Smooth muscle cell (in vitro differentiated cells): ENCODE data around the gene ADGRA1. TPM values are rescaled to one million over a fixed set of nuclear protein-coding genes. Genes with fewer than 3 reads are reported as not detected.

ENCODE experiments used
- DNase-seq: peaks from one replicate; lab custom pipeline; 2025; ENCODE audit not compliant: unreplicated experiment; lab: John Stamatoyannopoulos, UW
- H2AFZ ChIP-seq: fragments of 200-600 bp; sonication (generic); 2 replicates; pipeline ENCODE4 v1.6.0; 2016; ENCODE audit warnings: antibody characterized with exemption, low read depth, mild to moderate bottlenecking
- H3F3A ChIP-seq: fragments of 200-600 bp; sonication (generic); 2 replicates; pipeline ENCODE4 v1.6.0; 2017; ENCODE audit warnings: antibody characterized with exemption, low read depth
- H3K27ac ChIP-seq: fragments of 200-600 bp; sonication (generic); 2 replicates; pipeline ENCODE4 v1.5.1; 2016; ENCODE audit warnings: low read depth, mild to moderate bottlenecking
- H3K27me3 ChIP-seq: fragments of 200-600 bp; sonication (generic); 2 replicates; pipeline ENCODE4 v1.6.1; 2016; ENCODE audit warnings: low read depth, mild to moderate bottlenecking
- H3K36me3 ChIP-seq: fragments of 200-600 bp; sonication (generic); 2 replicates; pipeline ENCODE4 v1.5.1; 2016; ENCODE audit warnings: low read depth
- H3K4me1 ChIP-seq: fragments of 200-600 bp; sonication (generic); 2 replicates; pipeline ENCODE4 v1.5.1; 2016; ENCODE audit warnings: low read depth
- H3K4me2 ChIP-seq: fragments of 200-600 bp; sonication (generic); 2 replicates; pipeline ENCODE4 v1.6.0; 2016; ENCODE audit warnings: mild to moderate bottlenecking
- H3K4me3 ChIP-seq: fragments of 200-600 bp; sonication (generic); 2 replicates; pipeline ENCODE4 v1.5.1; 2016; ENCODE audit warnings: mild to moderate bottlenecking
- H3K79me2 ChIP-seq: fragments of 200-600 bp; sonication (generic); 2 replicates; pipeline ENCODE4 v1.6.0; 2016; ENCODE audit warnings: low read depth, mild to moderate bottlenecking
- H3K9ac ChIP-seq: fragments of 200-600 bp; sonication (generic); 2 replicates; pipeline ENCODE4 v1.6.0; 2016; ENCODE audit warnings: low read depth
- H3K9me3 ChIP-seq: fragments of 200-600 bp; sonication (generic); replicated peaks from 2 replicates; pipeline ENCODE4 v1.5.1; 2016; ENCODE audit warnings: low read depth
- H4K20me1 ChIP-seq: fragments of 200-600 bp; sonication (generic); 2 replicates; pipeline ENCODE4 v1.6.0; 2016; ENCODE audit warnings: low read depth
- WGBS: methylation state at CpG from one replicate; pipeline ENCODE4 v1.1.7; 2016; ENCODE audit warnings: low lambda C conversion rate; 5-methylcytosine and 5-hydroxymethylcytosine counted together
- polyA plus RNA-seq: library from polyadenylated mRNA; unstranded; fragments of >200 nt; fragmentation: Nextera tagmentation; extraction: Ambion mirVana; gene quantifications from 2 replicates; pipeline ENCODE4 v1.2.1, GENCODE V29; 2016
- total RNA-seq: library from RNA; depleted of rRNA; stranded (reverse); fragments of >200 nt; gene quantifications from 2 replicates; pipeline ENCODE4 v1.2.3, GENCODE V29; 2014
- TF ChIP-seq, protein P1 (sequence below): fragments of 200-600 bp; sonication (generic); IDR thresholded peaks from 2 replicates; pipeline ENCODE4 v1.5.1; 2017; ENCODE audit warnings: borderline replicate concordance, mild to moderate bottlenecking, antibody characterized with exemption; ENCODE audit not compliant: insufficient read depth, poor library complexity, severe bottlenecking

ADGRA1 gene
- total and polyA plus RNA-seq, 2 experiments from 2014 or later: not detected

DNA sequence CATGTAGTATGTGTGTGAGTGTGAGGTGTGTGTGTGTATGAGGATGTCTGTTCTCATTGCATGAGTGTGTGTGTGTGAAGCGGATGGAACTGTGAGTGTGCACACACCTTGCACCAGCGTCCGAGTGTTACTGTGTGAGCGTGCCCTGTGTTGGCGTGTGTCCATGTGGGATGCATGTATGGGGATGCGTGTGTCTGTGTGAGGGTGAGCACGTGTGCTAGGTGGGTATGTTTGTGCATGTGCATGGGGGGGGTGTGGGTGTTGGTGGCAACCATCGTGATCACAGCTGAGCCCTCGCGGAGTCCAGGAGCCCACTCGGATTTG lies 78.7 kb downstream of the ADGRA1 start:
- H3F3A ChIP-seq: no peaks in the 10 kb centered on the region
- DNase-seq: no peak
- no peaks in the 10 kb centered on the region for H3K27me3 ChIP-seq
- H3K4me1 ChIP-seq: peaks cover 1% of the 10 kb centered on the region
- H3K36me3 ChIP-seq: no peaks in the 10 kb centered on the region
- no peak overlapping the region for H2AFZ ChIP-seq
- H3K9ac ChIP-seq: no peak overlapping the region
- TF ChIP-seq, protein P1, sequence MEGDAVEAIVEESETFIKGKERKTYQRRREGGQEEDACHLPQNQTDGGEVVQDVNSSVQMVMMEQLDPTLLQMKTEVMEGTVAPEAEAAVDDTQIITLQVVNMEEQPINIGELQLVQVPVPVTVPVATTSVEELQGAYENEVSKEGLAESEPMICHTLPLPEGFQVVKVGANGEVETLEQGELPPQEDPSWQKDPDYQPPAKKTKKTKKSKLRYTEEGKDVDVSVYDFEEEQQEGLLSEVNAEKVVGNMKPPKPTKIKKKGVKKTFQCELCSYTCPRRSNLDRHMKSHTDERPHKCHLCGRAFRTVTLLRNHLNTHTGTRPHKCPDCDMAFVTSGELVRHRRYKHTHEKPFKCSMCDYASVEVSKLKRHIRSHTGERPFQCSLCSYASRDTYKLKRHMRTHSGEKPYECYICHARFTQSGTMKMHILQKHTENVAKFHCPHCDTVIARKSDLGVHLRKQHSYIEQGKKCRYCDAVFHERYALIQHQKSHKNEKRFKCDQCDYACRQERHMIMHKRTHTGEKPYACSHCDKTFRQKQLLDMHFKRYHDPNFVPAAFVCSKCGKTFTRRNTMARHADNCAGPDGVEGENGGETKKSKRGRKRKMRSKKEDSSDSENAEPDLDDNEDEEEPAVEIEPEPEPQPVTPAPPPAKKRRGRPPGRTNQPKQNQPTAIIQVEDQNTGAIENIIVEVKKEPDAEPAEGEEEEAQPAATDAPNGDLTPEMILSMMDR: no peak
- H3K27ac ChIP-seq: no peak overlapping the region
- H4K20me1 ChIP-seq: peaks cover 9% of the 10 kb centered on the region
- H3K4me3 ChIP-seq: no peak overlapping the region
- H3K4me2 ChIP-seq: no peak overlapping the region
- 98% methylated on average over 11 of the region's 11 CpGs for WGBS
- no peaks in the 10 kb centered on the region for H3K9me3 ChIP-seq
- no peaks in the 10 kb centered on the region for H3K79me2 ChIP-seq

DNA sequence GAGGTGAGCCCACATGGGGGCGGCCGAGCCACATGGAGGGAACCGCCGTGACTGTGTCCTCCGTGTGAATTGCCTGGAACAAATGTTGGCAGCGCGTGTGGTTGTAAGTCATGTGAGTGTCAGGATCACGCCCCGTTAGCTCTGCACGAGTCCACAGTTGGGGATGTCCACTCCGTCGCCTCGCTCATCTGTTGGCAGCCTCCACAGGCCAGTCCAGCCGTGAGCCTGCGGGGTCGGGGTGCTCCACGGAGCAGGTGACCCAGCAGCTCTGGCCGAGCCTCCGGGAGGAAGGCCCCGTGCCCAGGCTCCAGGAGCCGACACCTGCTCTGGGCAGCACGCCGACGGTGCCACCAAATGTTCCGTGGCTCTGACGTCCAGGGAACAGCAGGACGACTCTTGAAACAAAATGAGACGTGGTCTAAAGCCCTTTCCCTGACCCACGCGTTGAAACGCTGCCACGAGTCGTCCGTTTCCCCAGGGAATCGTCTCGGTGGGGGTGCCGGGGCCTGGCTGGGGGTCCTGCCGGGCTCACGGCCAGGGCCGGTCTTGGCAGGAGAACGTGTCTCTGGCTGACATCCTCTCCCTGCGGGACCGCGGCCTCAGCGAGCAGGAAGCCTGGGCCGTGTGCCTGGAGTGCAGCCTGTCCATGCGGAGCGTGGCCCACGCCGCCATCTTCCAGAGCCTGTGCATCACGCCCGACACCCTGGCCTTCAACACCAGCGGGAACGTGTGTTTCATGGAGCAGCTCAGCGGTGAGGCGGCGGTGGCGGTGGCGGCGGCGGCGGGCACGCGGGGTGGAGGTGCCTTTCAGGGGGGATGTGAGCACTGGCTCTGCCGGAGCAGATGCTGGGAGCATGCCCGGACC lies 79.3 kb downstream of the ADGRA1 start:
- TF ChIP-seq, protein P1: no peak
- Histone ChIP-seq H4K20me1 (peaks cover 7% of the 10 kb centered on the region), H3K9ac (no peak overlapping the region), H3K79me2 (no peaks in the 10 kb centered on the region), H3K4me2 (no peak overlapping the region), H3K27me3 (no peaks in the 10 kb centered on the region), H3K27ac (no peak overlapping the region), H2AFZ (no peak overlapping the region), H3K9me3 (no peaks in the 10 kb centered on the region), H3K4me3 (no peak overlapping the region), H3K36me3 (no peaks in the 10 kb centered on the region), H3F3A (no peaks in the 10 kb centered on the region), H3K4me1 (no peaks in the 10 kb centered on the region)
- DNase-seq: no peak
- WGBS: 96% methylated on average over 56 of the region's 66 CpGs

DNA sequence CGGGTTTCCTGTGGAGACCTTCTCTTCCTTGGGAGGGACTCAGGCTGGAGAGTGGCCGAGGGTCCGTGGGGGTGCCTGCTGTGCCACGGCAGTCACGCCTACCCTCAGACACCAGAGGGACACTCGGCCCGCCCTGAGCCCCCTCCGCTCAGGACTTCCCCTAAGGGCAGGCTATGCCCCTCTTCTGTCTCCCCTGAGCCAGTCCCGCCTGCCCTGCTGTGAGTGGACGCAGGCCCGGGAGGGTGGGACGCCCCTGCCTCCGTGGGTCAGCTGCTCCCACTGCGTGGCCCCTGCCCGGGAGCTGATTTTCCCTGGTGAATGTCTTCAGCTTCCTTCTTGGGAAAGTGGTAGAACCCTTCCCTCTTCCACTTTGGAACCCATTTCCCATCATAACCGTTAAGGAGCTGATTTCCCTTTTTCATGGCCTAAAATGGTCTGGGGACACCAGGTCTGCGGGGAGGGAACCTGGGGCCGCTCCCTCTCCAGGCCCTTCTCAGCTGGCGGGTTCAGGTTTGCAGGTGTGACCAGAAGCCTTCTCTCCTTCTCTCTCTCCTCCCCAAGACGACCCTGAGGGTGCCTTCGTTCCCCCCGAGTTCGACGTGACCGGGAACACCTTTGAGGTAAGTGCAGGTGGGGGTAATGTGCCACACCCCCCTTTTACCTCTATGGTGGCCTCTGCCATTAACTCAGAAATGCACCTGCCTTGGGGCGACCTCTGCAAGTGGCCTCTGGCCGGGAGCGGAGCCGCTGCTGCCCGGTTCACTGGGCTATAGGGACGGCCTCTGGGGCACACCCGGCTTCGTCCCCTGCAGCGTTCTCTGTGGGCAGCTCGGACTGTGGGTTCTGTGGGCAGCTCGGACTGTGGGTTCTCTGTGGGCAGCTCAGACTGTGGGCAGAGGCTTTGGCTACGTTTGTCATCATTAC lies 80.2 kb downstream of the ADGRA1 start:
- H3K27ac ChIP-seq: no peak overlapping the region
- no peak overlapping the region for H3K4me3 ChIP-seq
- H3K36me3 ChIP-seq: no peaks in the 10 kb centered on the region
- H2AFZ ChIP-seq: no peak overlapping the region
- H3K9me3 ChIP-seq: no peaks in the 10 kb centered on the region
- H3K27me3 ChIP-seq: no peaks in the 10 kb centered on the region
- no peaks in the 10 kb centered on the region for H3K79me2 ChIP-seq
- no peaks in the 10 kb centered on the region for H3K4me1 ChIP-seq
- H3F3A ChIP-seq: no peaks in the 10 kb centered on the region
- no peaks in the 10 kb centered on the region for H4K20me1 ChIP-seq
- no peak for DNase-seq
- no peak overlapping the region for H3K4me2 ChIP-seq
- WGBS: 95% methylated on average over 34 of the region's 37 CpGs
- TF ChIP-seq, protein P1: no peak
- no peak overlapping the region for H3K9ac ChIP-seq
